GM23248 (cell line): ENCODE data around the gene ATG10.

Experiments used
- EZH2 ChIP-seq: fragments of 200-600 bp; sonication (generic); IDR thresholded peaks from 2 replicates; pipeline ENCODE4 v1.6.1; 2018; ENCODE audit warnings: antibody characterized with exemption, mild to moderate bottlenecking; ENCODE audit not compliant: insufficient read depth, poor library complexity, severe bottlenecking
- EZH2phosphoT487 ChIP-seq: fragments of 200-600 bp; sonication (generic); IDR thresholded peaks from 2 replicates; pipeline ENCODE4 v1.6.1; 2018; ENCODE audit warnings: antibody characterized with exemption, moderate library complexity, mild to moderate bottlenecking, low read depth; ENCODE audit not compliant: insufficient read depth

GRCh38 chr5:82164176-82164976, 192.6 kb downstream of the ATG10 start:
- TF ChIP-seq EZH2 (no peak), EZH2phosphoT487 (no peak)
